ENCODE measurements around the gene TBC1D5. TPM values are rescaled to one million over a fixed set of nuclear protein-coding genes. Genes with fewer than 3 reads are reported as not detected.

TBC1D5 gene
- total RNA-seq, 1 donor from 2014 or later = 74.6 TPM

DNA sequence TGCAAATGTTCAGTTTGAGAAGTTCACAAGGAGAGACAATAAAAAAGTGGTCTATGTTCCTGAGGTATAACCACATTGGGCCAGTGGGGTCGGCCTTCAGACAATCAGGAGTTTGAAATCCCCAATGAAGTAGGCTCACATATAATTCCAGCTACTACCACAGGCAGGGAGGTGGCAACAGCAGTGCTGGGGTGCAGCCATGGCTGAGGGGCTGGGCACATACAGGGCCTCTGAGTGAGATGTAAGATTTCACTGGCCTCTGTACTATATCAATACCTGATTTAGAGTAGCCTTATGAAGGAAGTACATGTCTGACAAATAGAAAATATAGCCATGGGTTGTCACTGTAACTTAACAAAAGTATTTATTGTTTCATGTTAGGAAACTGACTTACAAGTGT, 402.2 kb downstream of the TBC1D5 start:
- no peak for DNase-seq
- Histone ChIP-seq H3K27ac (no peak overlapping the region), H3K4me3 (no peak overlapping the region), H3K36me3 (no peaks in the 10 kb centered on the region), H3K4me1 (no peaks in the 10 kb centered on the region), H3K9me3 (no peaks in the 10 kb centered on the region), H3K27me3 (no peaks in the 10 kb centered on the region)
- TF ChIP-seq, protein P1, sequence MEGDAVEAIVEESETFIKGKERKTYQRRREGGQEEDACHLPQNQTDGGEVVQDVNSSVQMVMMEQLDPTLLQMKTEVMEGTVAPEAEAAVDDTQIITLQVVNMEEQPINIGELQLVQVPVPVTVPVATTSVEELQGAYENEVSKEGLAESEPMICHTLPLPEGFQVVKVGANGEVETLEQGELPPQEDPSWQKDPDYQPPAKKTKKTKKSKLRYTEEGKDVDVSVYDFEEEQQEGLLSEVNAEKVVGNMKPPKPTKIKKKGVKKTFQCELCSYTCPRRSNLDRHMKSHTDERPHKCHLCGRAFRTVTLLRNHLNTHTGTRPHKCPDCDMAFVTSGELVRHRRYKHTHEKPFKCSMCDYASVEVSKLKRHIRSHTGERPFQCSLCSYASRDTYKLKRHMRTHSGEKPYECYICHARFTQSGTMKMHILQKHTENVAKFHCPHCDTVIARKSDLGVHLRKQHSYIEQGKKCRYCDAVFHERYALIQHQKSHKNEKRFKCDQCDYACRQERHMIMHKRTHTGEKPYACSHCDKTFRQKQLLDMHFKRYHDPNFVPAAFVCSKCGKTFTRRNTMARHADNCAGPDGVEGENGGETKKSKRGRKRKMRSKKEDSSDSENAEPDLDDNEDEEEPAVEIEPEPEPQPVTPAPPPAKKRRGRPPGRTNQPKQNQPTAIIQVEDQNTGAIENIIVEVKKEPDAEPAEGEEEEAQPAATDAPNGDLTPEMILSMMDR (IDR thresholded peaks at IDR 0.05) = no peak
- ATAC-seq = no peak
- intact Hi-C loops (cut with DNase I) = no loop called here

DNA sequence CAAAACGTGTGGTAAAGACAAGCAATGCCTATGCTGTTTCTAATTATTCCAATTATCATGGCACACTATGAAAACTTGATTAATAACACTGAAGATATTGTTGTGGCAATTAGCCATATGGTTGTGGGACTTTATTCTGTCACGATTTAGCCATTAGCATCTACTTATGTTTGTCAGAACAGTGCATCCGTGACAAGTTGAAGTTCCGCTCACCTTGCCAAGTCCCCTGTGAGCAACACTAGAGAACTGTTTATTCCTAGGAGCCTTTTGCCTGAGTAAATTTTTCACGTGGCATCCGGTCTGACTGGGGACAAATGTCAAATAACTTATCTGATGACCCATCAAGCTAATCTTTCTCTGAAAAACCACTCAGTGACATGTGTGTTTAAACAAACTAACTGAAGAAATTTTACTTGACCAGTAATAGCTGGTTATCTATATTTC, 403.3 kb downstream of the TBC1D5 start:
- Histone ChIP-seq H3K4me3 (no peak overlapping the region), H3K4me1 (no peaks in the 10 kb centered on the region), H3K36me3 (no peaks in the 10 kb centered on the region), H3K27me3 (no peaks in the 10 kb centered on the region), H3K9me3 (no peaks in the 10 kb centered on the region), H3K27ac (no peak overlapping the region)
- ATAC-seq (no peak), DNase-seq (no peak)
- TF ChIP-seq, protein P1 (IDR thresholded peaks at IDR 0.05) = no peak
- intact Hi-C loops (cut with DNase I) = no loop called here

DNA sequence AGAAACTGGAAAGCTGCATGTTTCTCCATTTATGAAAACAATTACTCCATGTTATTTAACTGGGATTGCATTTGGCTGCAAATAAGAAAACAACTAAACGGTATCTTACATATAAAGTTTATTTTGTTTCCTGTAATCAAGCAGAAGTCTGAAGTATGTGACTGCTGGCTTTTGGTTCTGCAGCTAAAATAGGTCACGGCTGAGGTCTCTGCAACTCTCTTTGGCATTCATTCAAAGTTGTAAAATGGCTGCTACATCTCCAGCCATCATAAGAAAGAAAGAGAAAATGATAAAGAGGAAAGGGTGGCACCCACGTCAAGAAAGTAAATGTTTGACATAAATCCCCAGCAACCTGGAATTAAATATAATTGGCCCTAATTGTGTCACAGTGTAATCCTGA, 406.1 kb downstream of the TBC1D5 start:
- no peak for DNase-seq
- intact Hi-C loops (cut with DNase I) = no loop called here

DNA sequence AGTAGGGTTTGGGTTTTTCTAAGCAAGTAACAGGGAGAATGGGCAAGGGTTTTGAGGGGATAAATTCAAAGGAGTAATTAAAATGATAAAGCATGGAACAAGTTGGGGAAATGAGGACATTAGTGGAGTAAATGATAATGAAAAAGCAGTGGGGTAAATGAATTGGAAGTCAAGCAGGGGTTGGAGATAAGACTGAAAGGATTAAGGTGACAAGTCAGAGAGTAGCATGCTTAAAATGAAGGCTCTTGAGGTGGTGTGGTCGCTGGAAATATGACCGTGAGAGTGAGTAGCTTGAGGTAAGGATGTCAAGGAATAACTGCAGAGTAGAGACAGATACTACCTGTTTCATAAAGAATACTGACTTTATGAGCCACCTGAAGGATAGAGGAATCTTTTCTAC, 408.5 kb downstream of the TBC1D5 start:
- Histone ChIP-seq H3K27ac (no peak overlapping the region), H3K27me3 (no peaks in the 10 kb centered on the region), H3K4me3 (no peak overlapping the region), H3K4me1 (no peaks in the 10 kb centered on the region), H3K9me3 (no peaks in the 10 kb centered on the region), H3K36me3 (no peaks in the 10 kb centered on the region)
- intact Hi-C loops (cut with DNase I) = no loop called here
- TF ChIP-seq, protein P1 (IDR thresholded peaks at IDR 0.05) = no peak
- ATAC-seq (no peak), DNase-seq (no peak)

More for the DNA sequence above, 406.1 kb downstream of the TBC1D5 start:
- no peak overlapping the region for H3K27ac ChIP-seq
- TF ChIP-seq, protein P1 (IDR thresholded peaks at IDR 0.05) = no peak
- H3K36me3 ChIP-seq = no peaks in the 10 kb centered on the region
- no peaks in the 10 kb centered on the region for H3K27me3 ChIP-seq
- no peak overlapping the region for H3K4me3 ChIP-seq
- H3K4me1 ChIP-seq = no peaks in the 10 kb centered on the region
- no peak for ATAC-seq
- H3K9me3 ChIP-seq = no peaks in the 10 kb centered on the region

DNA sequence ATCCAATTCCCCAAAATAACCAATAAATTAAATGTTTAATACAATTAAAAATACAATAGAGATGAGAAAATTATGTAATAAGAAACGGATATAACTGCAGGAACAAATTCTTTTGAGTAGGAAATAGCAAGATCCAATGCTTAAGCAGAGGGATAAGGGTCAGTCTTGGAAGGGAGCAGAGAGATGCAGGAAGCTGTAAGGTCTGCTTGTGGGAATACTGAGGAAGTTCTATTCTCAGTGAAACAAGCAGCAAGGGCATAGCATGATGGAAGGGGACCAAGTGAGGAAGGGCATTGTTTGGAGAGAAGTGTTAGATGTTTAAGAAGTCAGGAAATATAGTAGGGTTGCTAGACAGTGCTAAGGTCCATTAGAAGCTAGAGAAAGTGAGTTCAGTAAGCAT, 409.0 kb downstream of the TBC1D5 start:
- intact Hi-C loops (cut with DNase I) = no loop called here
- ATAC-seq (no peak), DNase-seq (no peak)
- TF ChIP-seq, protein P1 (IDR thresholded peaks at IDR 0.05) = no peak
- H3K27me3 ChIP-seq = no peaks in the 10 kb centered on the region
- H3K4me3 ChIP-seq = no peak overlapping the region
- no peaks in the 10 kb centered on the region for H3K9me3 ChIP-seq
- no peak overlapping the region for H3K27ac ChIP-seq
- H3K36me3 ChIP-seq = no peaks in the 10 kb centered on the region
- H3K4me1 ChIP-seq = no peaks in the 10 kb centered on the region

DNA sequence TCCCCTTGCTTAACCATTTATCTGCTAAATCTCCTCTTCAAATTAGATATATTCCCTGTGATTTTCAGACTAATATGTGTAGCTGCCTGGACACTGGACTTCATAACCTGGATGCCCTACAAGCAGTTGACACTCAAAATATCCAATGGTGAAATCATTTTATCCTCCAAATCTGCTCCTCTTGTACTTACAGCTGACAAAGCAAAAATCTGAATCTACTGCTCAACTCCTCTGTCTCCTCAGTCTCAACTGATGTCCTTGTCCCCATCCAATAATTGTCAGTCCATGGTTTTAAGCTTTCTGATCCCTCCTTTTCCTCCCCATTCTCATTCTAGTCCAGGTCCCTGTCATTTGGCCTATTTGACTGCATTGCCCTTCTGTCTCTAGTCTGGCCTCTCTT, 411.8 kb downstream of the TBC1D5 start:
- Histone ChIP-seq H3K4me1 (no peaks in the 10 kb centered on the region), H3K4me3 (no peak overlapping the region), H3K36me3 (no peaks in the 10 kb centered on the region), H3K27me3 (no peaks in the 10 kb centered on the region), H3K27ac (no peak overlapping the region), H3K9me3 (no peaks in the 10 kb centered on the region)
- TF ChIP-seq, protein P1 (IDR thresholded peaks at IDR 0.05) = no peak
- intact Hi-C loops (cut with DNase I) = no loop called here
- ATAC-seq (no peak), DNase-seq (no peak)
